Large intestine (tissue), 12 donors: Measurements from ENCODE around the gene ICAM4. TPM values are rescaled to one million over a fixed set of nuclear protein-coding genes. Genes with fewer than 3 reads are reported as not detected.
"Not testable (repeated sequence)": the region's sequence is repeated elsewhere in the genome, so short reads cannot be mapped to it uniquely, and the experiment has no call there.

Experiments
- DNase-seq, 2 donors: peaks; one replicate each; pipeline versions ENCODE4 v3.0.0 to v3.0.0-alpha.2; 2013
- H3K27ac ChIP-seq: one replicate; pipeline ENCODE4 v1.5.1; 2013; ENCODE audit warnings: low read length
- H3K27me3 ChIP-seq: 2 replicates; pipeline ENCODE4 v1.6.1; 2013; ENCODE audit warnings: low read length; ENCODE audit not compliant: control insufficient read depth, insufficient read depth
- H3K36me3 ChIP-seq: 2 replicates; pipeline ENCODE4 v1.6.1; 2013; ENCODE audit warnings: low read length; ENCODE audit not compliant: control insufficient read depth, insufficient read depth
- H3K4me1 ChIP-seq: one replicate; pipeline ENCODE4 v1.6.1; 2013; ENCODE audit warnings: low read length; ENCODE audit not compliant: control insufficient read depth, insufficient read depth
- H3K4me3 ChIP-seq: one replicate; pipeline ENCODE4 v1.5.1; 2013; ENCODE audit warnings: low read length
- H3K9me3 ChIP-seq: one replicate; pipeline ENCODE4 v1.6.1; 2013; ENCODE audit warnings: mild to moderate bottlenecking, low read depth, low read length, moderate library complexity; ENCODE audit not compliant: control insufficient read depth
- WGBS: methylation state at CpG from one replicate; pipeline ENCODE4 v1.1.5; 2013; ENCODE audit warnings: low lambda C conversion rate; ENCODE audit not compliant: insufficient coverage; 5-methylcytosine and 5-hydroxymethylcytosine counted together
- long read RNA-seq, 11 donors: transcript quantifications; one replicate each; lab custom pipeline, GENCODE V29; 2026
- polyA plus RNA-seq: library from polyadenylated mRNA; unstranded; fragments of 120-200 nt; gene quantifications from one replicate; pipeline ENCODE4 v1.2.1, GENCODE V29; 2013

The ICAM4 gene
- polyA plus RNA-seq, result 1.2 TPM
- long read RNA-seq, donor 1, result 0 reads
- long read RNA-seq, donor 2, result 0 reads
- long read RNA-seq, donor 3, result 0 reads
- long read RNA-seq, donor 4, result 0 reads
- long read RNA-seq, donor 5, partial matches to known transcripts, result 0 of 2 reads
- long read RNA-seq, donor 5, other reads (novel, unspliced or antisense), result 0 of 2 reads
- long read RNA-seq, donor 6, partial matches to known transcripts, result 0 of 2 reads
- long read RNA-seq, donor 6, other reads (novel, unspliced or antisense), result 0 of 2 reads
- long read RNA-seq, donor 7, result 0 reads
- long read RNA-seq, donor 8, partial matches to known transcripts, result 0 of 1 reads
- long read RNA-seq, donor 8, other reads (novel, unspliced or antisense), result 0 of 1 reads
- long read RNA-seq, donor 9, partial matches to known transcripts, result 0 of 1 reads
- long read RNA-seq, donor 9, other reads (novel, unspliced or antisense), result 0 of 1 reads
- long read RNA-seq, donor 10, partial matches to known transcripts, result 0 of 1 reads
- long read RNA-seq, donor 10, other reads (novel, unspliced or antisense), result 0 of 1 reads
- long read RNA-seq, donor 11, result 0 reads

DNA sequence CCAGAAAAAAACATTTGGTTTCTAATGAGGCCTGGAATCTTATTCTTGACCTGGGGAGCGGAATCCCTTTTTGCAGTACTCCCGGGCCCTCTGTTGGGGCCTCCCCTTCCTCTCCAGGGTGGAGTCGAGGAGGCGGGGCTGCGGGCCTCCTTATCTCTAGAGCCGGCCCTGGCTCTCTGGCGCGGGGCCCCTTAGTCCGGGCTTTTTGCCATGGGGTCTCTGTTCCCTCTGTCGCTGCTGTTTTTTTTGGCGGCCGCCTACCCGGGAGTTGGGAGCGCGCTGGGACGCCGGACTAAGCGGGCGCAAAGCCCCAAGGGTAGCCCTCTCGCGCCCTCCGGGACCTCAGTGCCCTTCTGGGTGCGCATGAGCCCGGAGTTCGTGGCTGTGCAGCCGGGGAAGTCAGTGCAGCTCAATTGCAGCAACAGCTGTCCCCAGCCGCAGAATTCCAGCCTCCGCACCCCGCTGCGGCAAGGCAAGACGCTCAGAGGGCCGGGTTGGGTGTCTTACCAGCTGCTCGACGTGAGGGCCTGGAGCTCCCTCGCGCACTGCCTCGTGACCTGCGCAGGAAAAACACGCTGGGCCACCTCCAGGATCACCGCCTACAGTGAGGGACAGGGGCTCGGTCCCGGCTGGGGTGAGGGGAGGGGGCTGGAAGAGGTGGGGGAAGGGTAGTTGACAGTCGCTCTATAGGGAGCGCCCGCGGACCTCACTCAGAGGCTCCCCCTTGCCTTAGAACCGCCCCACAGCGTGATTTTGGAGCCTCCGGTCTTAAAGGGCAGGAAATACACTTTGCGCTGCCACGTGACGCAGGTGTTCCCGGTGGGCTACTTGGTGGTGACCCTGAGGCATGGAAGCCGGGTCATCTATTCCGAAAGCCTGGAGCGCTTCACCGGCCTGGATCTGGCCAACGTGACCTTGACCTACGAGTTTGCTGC is at the start of gene ICAM4:
Gene ICAM4, plus strand, starts transcription at position 153 of the 935 bp plus-strand sequence. Its CDS starts 58 bp downstream, at position 211.
- H3K27ac ChIP-seq, result no peak within 1 kb of the TSS
- peak within 1 kb of the TSS; percentile 23 for H3K4me3 ChIP-seq
- peak in 1 of 2 donors; percentile 71 for DNase-seq
- peaks cover 59% of the 10 kb centered on the region for H3K27me3 ChIP-seq
- WGBS, result no CpG with 5 or more reads among the region's 59 CpGs
- peaks cover 23% of the 10 kb centered on the region for H3K36me3 ChIP-seq
- H3K9me3 ChIP-seq, result peaks cover 10% of the 10 kb centered on the region
- peaks cover 46% of the 10 kb centered on the region for H3K4me1 ChIP-seq

DNA sequence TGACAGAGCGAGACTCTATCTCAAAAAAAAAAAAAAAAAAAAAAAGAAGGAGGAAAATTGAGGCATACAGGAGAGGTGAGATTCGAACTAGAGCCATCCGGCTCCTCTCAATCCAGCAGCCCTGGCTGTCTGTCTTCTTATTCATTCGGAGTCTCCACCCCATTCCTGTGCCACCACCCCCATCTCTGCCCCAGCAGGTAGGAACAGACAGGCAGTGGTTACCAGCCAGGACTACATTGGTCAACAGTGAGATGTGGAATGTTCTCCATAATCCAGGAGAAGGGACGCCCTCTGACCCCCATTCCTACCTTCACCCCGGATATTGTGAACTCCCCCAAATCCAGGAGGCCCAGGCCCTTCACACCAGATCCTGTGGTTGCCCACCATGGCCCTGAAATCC is 49.1 kb upstream of the ICAM4 start:
- no peaks in the 10 kb centered on the region for H3K27me3 ChIP-seq
- H3K4me3 ChIP-seq, result no peak overlapping the region
- peak overlapping the region; percentile 38 for H3K27ac ChIP-seq
- H3K4me1 ChIP-seq, result peaks cover 4% of the 10 kb centered on the region
- no peaks in the 10 kb centered on the region for H3K9me3 ChIP-seq
- WGBS, result no CpG with 5 or more reads among the region's 6 CpGs
- DNase-seq, result no peak
- H3K36me3 ChIP-seq, result no peaks in the 10 kb centered on the region

- no CpG with 5 or more reads among the region's 12 CpGs for WGBS
- peaks cover 4% of the 10 kb centered on the region for H3K4me1 ChIP-seq
- H3K36me3 ChIP-seq, result no peaks in the 10 kb centered on the region
- DNase-seq, result peak; percentile 64 to 65
- H3K27me3 ChIP-seq, result no peaks in the 10 kb centered on the region
- H3K27ac ChIP-seq, result peak overlapping the region; percentile 16
- H3K9me3 ChIP-seq, result no peaks in the 10 kb centered on the region
- H3K4me3 ChIP-seq, result no peak overlapping the region
These were observed 48.5 kb upstream of the ICAM4 start for GRCh38 chr19:10238172-10238783.

- no CpG with 5 or more reads among the region's 11 CpGs for WGBS
- H3K9me3 ChIP-seq, H3K4me1 ChIP-seq, H3K36me3 ChIP-seq, H3K4me3 ChIP-seq, DNase-seq, H3K27ac ChIP-seq, H3K27me3 ChIP-seq: not testable (repeated sequence)
These were observed 44.8 kb upstream of the ICAM4 start for GRCh38 chr19:10241826-10242449.

DNA sequence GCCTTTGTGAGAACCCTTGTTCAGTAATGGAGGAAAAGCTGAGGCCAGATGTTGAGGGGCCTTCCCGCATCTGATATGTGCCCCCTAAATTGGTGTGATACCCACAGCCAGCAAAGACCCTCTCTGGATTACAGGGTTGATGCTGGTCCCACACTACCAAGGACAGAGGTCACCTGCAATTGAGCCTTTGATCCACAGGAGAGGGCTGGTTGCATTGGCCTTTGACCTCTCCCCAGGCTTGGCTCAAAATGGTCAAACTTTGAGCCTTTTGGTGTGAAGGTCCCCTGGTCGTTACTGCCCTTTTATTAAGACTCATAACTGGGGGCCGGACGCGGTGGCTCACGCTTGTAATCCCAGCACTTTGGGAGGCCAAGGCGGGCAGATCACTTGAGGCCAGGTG is 43.1 kb upstream of the ICAM4 start:
- Histone ChIP-seq H3K9me3 (no peaks in the 10 kb centered on the region), H3K27ac (no peak overlapping the region)
- no peak for DNase-seq

DNA sequence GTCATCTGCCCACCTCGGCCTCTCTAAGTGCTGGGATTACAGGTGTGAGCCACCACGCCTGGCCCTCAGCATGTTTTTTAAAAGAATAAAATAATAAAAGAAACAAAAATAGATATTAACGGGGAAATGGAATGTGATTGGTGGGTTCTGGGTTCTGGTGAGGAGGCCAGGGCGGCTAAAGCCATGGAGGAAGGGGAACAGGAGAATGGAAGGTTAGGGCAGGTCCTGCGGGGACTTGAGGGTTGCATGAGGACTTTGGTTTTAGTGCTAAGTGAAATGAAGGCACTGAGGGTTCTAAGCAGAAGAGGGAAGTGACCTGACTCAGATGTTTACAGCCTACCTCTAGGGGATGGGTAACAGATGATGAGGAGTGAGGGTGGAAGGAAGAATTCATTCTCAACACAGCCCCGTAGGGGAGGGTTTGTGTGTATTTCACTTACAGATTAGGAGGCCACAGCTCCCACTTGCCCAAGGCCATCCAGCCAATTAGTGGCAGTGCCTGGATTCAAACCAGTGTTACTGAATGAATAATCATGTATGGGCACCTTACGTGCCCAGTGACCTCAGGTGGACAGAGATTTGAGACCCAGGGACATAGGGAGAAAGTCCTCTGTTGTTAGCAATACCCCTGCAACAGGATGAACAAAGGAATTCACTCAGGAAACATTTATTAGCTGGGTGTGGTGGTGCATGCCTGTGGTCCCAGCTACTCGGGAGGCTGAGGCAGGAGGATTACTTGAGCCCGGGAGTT is 41.4 kb upstream of the ICAM4 start:
- 43% methylated on average over 1 of the region's 9 CpGs for WGBS
- H3K27ac ChIP-seq, result no peak overlapping the region
- no peak for DNase-seq
- no peaks in the 10 kb centered on the region for H3K36me3 ChIP-seq
- H3K4me3 ChIP-seq, result no peak overlapping the region
- H3K4me1 ChIP-seq, result no peaks in the 10 kb centered on the region
- no peaks in the 10 kb centered on the region for H3K9me3 ChIP-seq
- H3K27me3 ChIP-seq, result no peaks in the 10 kb centered on the region

More for the DNA sequence above, 43.1 kb upstream of the ICAM4 start:
- Histone ChIP-seq H3K4me3 (no peak overlapping the region), H3K27me3 (no peaks in the 10 kb centered on the region), H3K4me1 (no peaks in the 10 kb centered on the region), H3K36me3 (no peaks in the 10 kb centered on the region)
- no CpG with 5 or more reads among the region's 7 CpGs for WGBS

DNA sequence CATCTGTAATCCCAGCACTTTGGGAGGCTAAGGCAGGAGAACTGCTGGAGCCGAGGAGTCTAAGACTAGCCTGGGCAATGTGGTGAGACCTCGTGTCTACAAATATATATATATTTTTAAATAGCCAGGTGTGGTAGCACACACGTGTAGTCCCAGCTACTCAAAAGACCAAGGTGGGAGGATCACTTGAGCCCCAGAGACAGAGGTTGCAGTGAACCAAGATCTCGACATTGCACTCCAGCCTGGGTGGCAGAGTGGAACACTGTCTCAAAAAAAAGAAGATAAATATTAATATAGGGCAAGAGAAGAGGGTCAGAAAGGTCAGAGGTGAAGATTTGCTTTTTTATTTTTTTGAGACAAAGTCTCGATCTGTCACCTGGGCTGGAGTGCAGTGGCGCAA is 40.2 kb upstream of the ICAM4 start:
- H3K9me3 ChIP-seq, result no peaks in the 10 kb centered on the region
- DNase-seq, result no peak
- H3K27ac ChIP-seq, result no peak overlapping the region
- no peaks in the 10 kb centered on the region for H3K27me3 ChIP-seq
- H3K4me1 ChIP-seq, result peaks cover 2% of the 10 kb centered on the region
- no peak overlapping the region for H3K4me3 ChIP-seq
- H3K36me3 ChIP-seq, result no peaks in the 10 kb centered on the region
- whole genome bisulfite sequencing, result no CpG with 5 or more reads among the region's 6 CpGs

- Histone ChIP-seq H3K27ac (peak within 1 kb of the TSS; percentile 73), H3K4me1 (peaks cover 6% of the 10 kb centered on the region), H3K36me3 (peaks cover 17% of the 10 kb centered on the region), H3K9me3 (no peaks in the 10 kb centered on the region), H3K27me3 (no peaks in the 10 kb centered on the region), H3K4me3 (peak within 1 kb of the TSS; percentile 100)
- no CpG with 5 or more reads among the region's 77 CpGs for WGBS
- DNase-seq, result peak; percentile 98 to 99
These were observed 34.7 kb upstream of the ICAM4 start, which contains the start of gene MRPL4 for GRCh38 chr19:10251792-10252694. TSS of gene MRPL4 (plus strand) at chr19:10252214. CDS start at chr19:10252254, 40 bp downstream.
